Parathyroid adenoma (tissue), 2 donors: ENCODE measurements around the gene PGP.

Experiments used
- H2AFZ ChIP-seq: fragments of 300-600 bp; sonication (generic); one replicate; pipeline ENCODE4 v1.7.0; 2017; ENCODE audit warnings: antibody characterized with exemption, mild to moderate bottlenecking
- H3K27ac ChIP-seq: fragments of 300-600 bp; sonication (generic); one replicate; pipeline ENCODE4 v1.7.0; 2017
- H3K27me3 ChIP-seq: fragments of 300-600 bp; sonication (generic); one replicate; pipeline ENCODE4 v1.7.0; 2017; ENCODE audit warnings: low read length; ENCODE audit not compliant: control insufficient read depth, insufficient read depth
- H3K36me3 ChIP-seq: fragments of 300-600 bp; sonication (generic); one replicate; pipeline ENCODE4 v1.7.0; 2017; ENCODE audit warnings: low read length; ENCODE audit not compliant: control insufficient read depth, insufficient read depth
- H3K4me1 ChIP-seq: fragments of 300-600 bp; sonication (generic); one replicate; pipeline ENCODE4 v1.7.0; 2017; ENCODE audit warnings: control low read depth
- H3K4me2 ChIP-seq: fragments of 300-600 bp; sonication (generic); one replicate; pipeline ENCODE4 v1.7.0; 2017; ENCODE audit warnings: low read length
- H3K4me3 ChIP-seq: fragments of 300-600 bp; sonication (generic); one replicate; pipeline ENCODE4 v1.7.0; 2017; ENCODE audit warnings: low read depth, low read length
- H3K79me2 ChIP-seq: fragments of 300-600 bp; sonication (generic); one replicate; pipeline ENCODE4 v1.7.0; 2017; ENCODE audit warnings: control low read depth
- H3K9ac ChIP-seq: fragments of 300-600 bp; sonication (generic); one replicate; pipeline ENCODE4 v1.7.0; 2017; ENCODE audit warnings: mild to moderate bottlenecking
- H3K9me3 ChIP-seq: fragments of 300-600 bp; sonication (generic); one replicate; pipeline ENCODE4 v1.7.0; 2017; ENCODE audit warnings: low read length; ENCODE audit not compliant: control insufficient read depth
- CTCF ChIP-seq: fragments of 300-600 bp; sonication (generic); IDR thresholded peaks from one replicate; pipeline ENCODE4 v1.7.0; 2017; ENCODE audit warnings: antibody characterized with exemption, mild to moderate bottlenecking
- donor health status: primary hyperparathyroidism.

PGP gene

GRCh38 chr16:2235234-2235651 is 20.6 kb upstream of the PGP start:
- Histone ChIP-seq H3K4me2 (no peak overlapping the region), H3K4me1 (no peaks in the 10 kb centered on the region), H3K27me3 (no peaks in the 10 kb centered on the region), H2AFZ (no peak overlapping the region), H3K4me3 (no peak overlapping the region), H3K9ac (no peak overlapping the region), H3K9me3 (no peaks in the 10 kb centered on the region), H3K36me3 (no peaks in the 10 kb centered on the region), H3K79me2 (no peaks in the 10 kb centered on the region), H3K27ac (no peak overlapping the region)
- no peak for TF ChIP-seq CTCF

GRCh38 chr16:2234813-2235170 is 20.2 kb upstream of the PGP start:
- no peak overlapping the region for H3K4me2 ChIP-seq
- no peak overlapping the region for H3K9ac ChIP-seq
- no peak overlapping the region for H3K4me3 ChIP-seq
- H3K4me1 ChIP-seq = no peaks in the 10 kb centered on the region
- no peak for TF ChIP-seq CTCF
- H3K27ac ChIP-seq = no peak overlapping the region
- H3K27me3 ChIP-seq = no peaks in the 10 kb centered on the region
- no peaks in the 10 kb centered on the region for H3K36me3 ChIP-seq
- H3K9me3 ChIP-seq = no peaks in the 10 kb centered on the region
- H2AFZ ChIP-seq = no peak overlapping the region
- H3K79me2 ChIP-seq = no peaks in the 10 kb centered on the region

- no peaks in the 10 kb centered on the region for H3K27me3 ChIP-seq
- H3K4me3 ChIP-seq = no peak overlapping the region
- no peaks in the 10 kb centered on the region for H3K36me3 ChIP-seq
- TF ChIP-seq CTCF = no peak
- H3K4me2 ChIP-seq = no peak overlapping the region
- no peaks in the 10 kb centered on the region for H3K4me1 ChIP-seq
- H3K27ac ChIP-seq = no peak overlapping the region
- no peaks in the 10 kb centered on the region for H3K79me2 ChIP-seq
- no peak overlapping the region for H3K9ac ChIP-seq
- no peaks in the 10 kb centered on the region for H3K9me3 ChIP-seq
- no peak overlapping the region for H2AFZ ChIP-seq
Measured at GRCh38 chr16:2233872-2234812, 19.5 kb upstream of the PGP start.

GRCh38 chr16:2233046-2233775 is 18.6 kb upstream of the PGP start:
- TF ChIP-seq CTCF = no peak
- H3K4me1 ChIP-seq = no peaks in the 10 kb centered on the region
- no peak overlapping the region for H3K27ac ChIP-seq
- H3K79me2 ChIP-seq = peaks cover under 1% of the 10 kb centered on the region
- H3K9ac ChIP-seq = no peak overlapping the region
- H3K4me3 ChIP-seq = no peak overlapping the region
- H3K9me3 ChIP-seq = no peaks in the 10 kb centered on the region
- no peak overlapping the region for H2AFZ ChIP-seq
- H3K36me3 ChIP-seq = no peaks in the 10 kb centered on the region
- H3K4me2 ChIP-seq = no peak overlapping the region
- no peaks in the 10 kb centered on the region for H3K27me3 ChIP-seq
